ENCODE measurements around the gene SLC16A6. TPM values are rescaled to one million over a fixed set of nuclear protein-coding genes. Genes with fewer than 3 reads are reported as not detected.
A peak's percentile ranks its signal among the peaks of the same experiment; 100 is the strongest.
"Not testable (repeated sequence)": the region's sequence is repeated elsewhere in the genome, so short reads cannot be mapped to it uniquely, and the experiment has no call there.

Gene SLC16A6
- total RNA-seq, 4 donors from 2014 or later = 0.66 to 7.1 (median 3.8) TPM

- H3K27me3 ChIP-seq = no peaks in the 10 kb centered on the region
- DNase-seq = no peak
- in situ Hi-C loops (cut with MboI; ENCODE audit: low sequenced_read_pairs in 4 of 4) = no loop called here
- ATAC-seq = no peak
- TF ChIP-seq POLR2A (IDR thresholded peaks at IDR 0.05) = no peak
- no peak for TF ChIP-seq CTCF (IDR thresholded peaks at IDR 0.05 in 4 of 5, conservative IDR thresholded peaks at IDR 0.05 in 1 of 5)
- intact Hi-C loops (cut with DNase I; ENCODE audit: low total_unique reads) = no loop called here
- no peak overlapping the region for H3K27ac ChIP-seq
- peaks cover 17 to 32% of the 10 kb centered on the region in 2 donors for H3K4me1 ChIP-seq
- H3K4me3 ChIP-seq = no peak overlapping the region
- no peaks in the 10 kb centered on the region for H3K36me3 ChIP-seq
- no peaks in the 10 kb centered on the region for H3K9me3 ChIP-seq
Measured at GRCh38 chr17:68231541-68231940, 59.4 kb downstream of the SLC16A6 start.

- H3K36me3 ChIP-seq; DNase-seq; in situ Hi-C loops (cut with MboI; ENCODE audit: low sequenced_read_pairs in 4 of 4); ATAC-seq; H3K27ac ChIP-seq; H3K27me3 ChIP-seq; intact Hi-C loops (cut with DNase I; ENCODE audit: low total_unique reads); H3K4me3 ChIP-seq; H3K9me3 ChIP-seq: not testable (repeated sequence)
- peaks cover 17 to 32% of the 10 kb centered on the region in 2 donors for H3K4me1 ChIP-seq
Measured at GRCh38 chr17:68231131-68231530, 59.8 kb downstream of the SLC16A6 start.

- Histone ChIP-seq H3K4me1 (peaks cover 4 to 22% of the 10 kb centered on the region in 2 donors), H3K27me3 (no peaks in the 10 kb centered on the region), H3K27ac (no peak overlapping the region), H3K36me3 (no peaks in the 10 kb centered on the region), H3K4me3 (no peak overlapping the region), H3K9me3 (no peaks in the 10 kb centered on the region)
- DNase-seq (no peak), ATAC-seq (no peak)
- TF ChIP-seq POLR2A (IDR thresholded peaks at IDR 0.05) (no peak), CTCF (IDR thresholded peaks at IDR 0.05 in 4 of 5, conservative IDR thresholded peaks at IDR 0.05 in 1 of 5) (no peak)
- intact Hi-C loops (cut with DNase I; ENCODE audit: low total_unique reads) = no loop called here
- in situ Hi-C loops (cut with MboI; ENCODE audit: low sequenced_read_pairs in 4 of 4) = no loop called here
Measured at GRCh38 chr17:68229619-68230018, 61.3 kb downstream of the SLC16A6 start.

- Histone ChIP-seq H3K9me3 (no peaks in the 10 kb centered on the region), H3K36me3 (no peaks in the 10 kb centered on the region), H3K27me3 (no peaks in the 10 kb centered on the region), H3K27ac (peak overlapping the region in 1 of 4 donors; percentile 35), H3K4me3 (no peak overlapping the region), H3K4me1 (peaks cover 3 to 16% of the 10 kb centered on the region in 2 donors)
- in situ Hi-C loops (cut with MboI; ENCODE audit: low sequenced_read_pairs in 4 of 4) = no loop called here
- no peak for TF ChIP-seq CTCF (IDR thresholded peaks at IDR 0.05 in 4 of 5, conservative IDR thresholded peaks at IDR 0.05 in 1 of 5)
- TF ChIP-seq POLR2A (IDR thresholded peaks at IDR 0.05) = no peak
- intact Hi-C loops (cut with DNase I; ENCODE audit: low total_unique reads) = no loop called here
- no peak for ATAC-seq
- no peak for DNase-seq
Measured at GRCh38 chr17:68228817-68229570, 61.9 kb downstream of the SLC16A6 start.

GRCh38 chr17:68228039-68228680 is 62.8 kb downstream of the SLC16A6 start:
- H3K4me1 ChIP-seq; intact Hi-C loops (cut with DNase I; ENCODE audit: low total_unique reads); DNase-seq; H3K27ac ChIP-seq; H3K27me3 ChIP-seq; H3K36me3 ChIP-seq; H3K4me3 ChIP-seq; ATAC-seq; H3K9me3 ChIP-seq; in situ Hi-C loops (cut with MboI; ENCODE audit: low sequenced_read_pairs in 4 of 4): not testable (repeated sequence)

- H3K4me3 ChIP-seq; H3K27ac ChIP-seq; ATAC-seq; H3K4me1 ChIP-seq; H3K9me3 ChIP-seq; H3K27me3 ChIP-seq; intact Hi-C loops (cut with DNase I; ENCODE audit: low total_unique reads); DNase-seq; in situ Hi-C loops (cut with MboI; ENCODE audit: low sequenced_read_pairs in 4 of 4); H3K36me3 ChIP-seq: not testable (repeated sequence)
Measured at GRCh38 chr17:68225055-68225454, 65.9 kb downstream of the SLC16A6 start.

Data from gastrocnemius medialis (tissue), 4 donors.